Upper lobe of right lung (tissue), 1 donor: Measurements from ENCODE around the gene ITGA2B. TPM values are rescaled to one million over a fixed set of nuclear protein-coding genes. Genes with fewer than 3 reads are reported as not detected.

ENCODE experiments used
- ATAC-seq: fragments of 200-7000 bp; cut with Tn5 transposase; one replicate; pipeline ENCODE4 v1.9.1; 2020; ENCODE audit warnings: mild to moderate bottlenecking, moderate library complexity
- DNase-seq: peaks from one replicate; pipeline ENCODE4 v3.0.0-alpha.2; 2020
- H3K27ac ChIP-seq: fragments of 200-600 bp; one replicate; pipeline ENCODE4 v1.8.0; 2022
- H3K27me3 ChIP-seq: fragments of 200-600 bp; one replicate; pipeline ENCODE4 v1.8.0; 2022; ENCODE audit warnings: mild to moderate bottlenecking
- H3K36me3 ChIP-seq: fragments of 200-600 bp; one replicate; pipeline ENCODE4 v1.8.0; 2022
- H3K4me1 ChIP-seq: fragments of 200-600 bp; one replicate; pipeline ENCODE4 v1.8.0; 2022
- H3K4me3 ChIP-seq: fragments of 200-600 bp; one replicate; pipeline ENCODE4 v1.8.0; 2022; ENCODE audit warnings: mild to moderate bottlenecking
- H3K9me3 ChIP-seq: fragments of 200-600 bp; one replicate; pipeline ENCODE4 v1.8.0; 2022
- intact Hi-C: fragments of 100-400 bp; cut with DNase I; formaldehyde crosslinking; loops from one replicate; pipeline ENCODE4 v1.11.0; 2022
- total RNA-seq: library from RNA; stranded (reverse); fragmentation: NEBNext Ultra II Directional; extraction: Animal tissue kit (Norgen Biotek cat#: 25700); gene quantifications from one replicate; pipeline ENCODE4 v1.2.1, GENCODE V29; 2021
- TF ChIP-seq, protein P1 (sequence below): fragments of 200-600 bp; IDR thresholded peaks from one replicate; pipeline ENCODE4 v1.8.0; 2022; ENCODE audit warnings: antibody characterized with exemption
- donor health status: DM: no; HTN: yes; CAD: no; lungs with severe emphysema.

ITGA2B gene
- total RNA-seq, 1 donor from 2014 or later: 4.6 TPM

DNA sequence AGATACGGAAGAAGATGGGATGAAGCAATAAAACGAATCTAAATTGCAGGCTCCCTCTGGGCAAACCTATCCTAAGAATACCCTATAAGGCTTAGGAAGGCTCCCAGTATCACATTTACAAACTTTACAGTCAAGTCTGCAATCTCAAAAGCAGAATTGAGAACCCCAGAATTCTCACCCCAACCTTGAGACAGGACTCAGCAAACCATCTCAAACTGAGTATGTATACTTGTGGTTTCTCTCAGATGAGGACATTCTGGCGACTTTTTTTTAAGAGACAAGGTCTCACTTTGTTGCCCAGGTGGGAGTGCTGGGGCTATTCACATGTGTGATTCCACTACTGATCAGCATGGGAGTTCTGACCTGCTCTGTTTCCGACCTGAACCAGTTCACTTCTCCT is 19.3 kb upstream of the ITGA2B start:
- no peak overlapping the region for H3K4me3 ChIP-seq
- H3K4me1 ChIP-seq: no peaks in the 10 kb centered on the region
- ATAC-seq: no peak
- intact Hi-C loops: no loop called here
- no peak overlapping the region for H3K27ac ChIP-seq
- no peaks in the 10 kb centered on the region for H3K27me3 ChIP-seq
- peaks cover 22% of the 10 kb centered on the region for H3K36me3 ChIP-seq
- no peaks in the 10 kb centered on the region for H3K9me3 ChIP-seq
- no peak for DNase-seq
- TF ChIP-seq, protein P1, sequence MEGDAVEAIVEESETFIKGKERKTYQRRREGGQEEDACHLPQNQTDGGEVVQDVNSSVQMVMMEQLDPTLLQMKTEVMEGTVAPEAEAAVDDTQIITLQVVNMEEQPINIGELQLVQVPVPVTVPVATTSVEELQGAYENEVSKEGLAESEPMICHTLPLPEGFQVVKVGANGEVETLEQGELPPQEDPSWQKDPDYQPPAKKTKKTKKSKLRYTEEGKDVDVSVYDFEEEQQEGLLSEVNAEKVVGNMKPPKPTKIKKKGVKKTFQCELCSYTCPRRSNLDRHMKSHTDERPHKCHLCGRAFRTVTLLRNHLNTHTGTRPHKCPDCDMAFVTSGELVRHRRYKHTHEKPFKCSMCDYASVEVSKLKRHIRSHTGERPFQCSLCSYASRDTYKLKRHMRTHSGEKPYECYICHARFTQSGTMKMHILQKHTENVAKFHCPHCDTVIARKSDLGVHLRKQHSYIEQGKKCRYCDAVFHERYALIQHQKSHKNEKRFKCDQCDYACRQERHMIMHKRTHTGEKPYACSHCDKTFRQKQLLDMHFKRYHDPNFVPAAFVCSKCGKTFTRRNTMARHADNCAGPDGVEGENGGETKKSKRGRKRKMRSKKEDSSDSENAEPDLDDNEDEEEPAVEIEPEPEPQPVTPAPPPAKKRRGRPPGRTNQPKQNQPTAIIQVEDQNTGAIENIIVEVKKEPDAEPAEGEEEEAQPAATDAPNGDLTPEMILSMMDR: no peak

DNA sequence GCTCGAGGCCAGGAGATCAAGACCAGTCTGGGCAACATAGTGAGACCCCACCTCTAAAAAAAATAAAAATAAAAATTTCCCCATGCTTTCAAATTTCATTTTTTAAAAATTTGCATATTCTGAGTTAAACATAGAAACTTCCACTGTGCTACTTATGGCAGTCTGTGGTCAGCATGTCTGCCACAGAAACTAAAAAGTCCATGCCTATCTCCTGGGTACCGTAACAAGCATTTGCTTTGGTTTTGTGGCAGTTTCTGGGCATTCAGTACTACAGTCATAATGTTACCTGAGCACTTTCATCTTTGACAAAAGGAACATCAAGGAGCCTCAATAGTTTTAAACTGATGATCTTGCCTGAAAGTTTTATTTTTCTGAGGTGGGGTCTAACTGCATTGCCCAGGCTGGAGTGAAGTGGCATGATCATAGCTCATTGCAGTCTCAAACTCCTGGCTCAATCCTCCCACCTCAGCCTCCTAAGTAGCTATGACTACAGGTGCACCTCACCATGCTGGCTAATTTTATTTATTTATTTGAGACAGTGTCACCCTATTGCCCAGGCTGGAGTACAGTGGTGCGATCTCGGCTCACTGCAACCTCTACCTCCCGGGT is 13.2 kb upstream of the ITGA2B start:
- peaks cover 75% of the 10 kb centered on the region for H3K36me3 ChIP-seq
- TF ChIP-seq, protein P1: no peak
- intact Hi-C loops: no loop called here
- no peak overlapping the region for H3K4me3 ChIP-seq
- H3K9me3 ChIP-seq: no peaks in the 10 kb centered on the region
- no peak for DNase-seq
- no peaks in the 10 kb centered on the region for H3K4me1 ChIP-seq
- no peak for ATAC-seq
- no peaks in the 10 kb centered on the region for H3K27me3 ChIP-seq
- H3K27ac ChIP-seq: no peak overlapping the region

DNA sequence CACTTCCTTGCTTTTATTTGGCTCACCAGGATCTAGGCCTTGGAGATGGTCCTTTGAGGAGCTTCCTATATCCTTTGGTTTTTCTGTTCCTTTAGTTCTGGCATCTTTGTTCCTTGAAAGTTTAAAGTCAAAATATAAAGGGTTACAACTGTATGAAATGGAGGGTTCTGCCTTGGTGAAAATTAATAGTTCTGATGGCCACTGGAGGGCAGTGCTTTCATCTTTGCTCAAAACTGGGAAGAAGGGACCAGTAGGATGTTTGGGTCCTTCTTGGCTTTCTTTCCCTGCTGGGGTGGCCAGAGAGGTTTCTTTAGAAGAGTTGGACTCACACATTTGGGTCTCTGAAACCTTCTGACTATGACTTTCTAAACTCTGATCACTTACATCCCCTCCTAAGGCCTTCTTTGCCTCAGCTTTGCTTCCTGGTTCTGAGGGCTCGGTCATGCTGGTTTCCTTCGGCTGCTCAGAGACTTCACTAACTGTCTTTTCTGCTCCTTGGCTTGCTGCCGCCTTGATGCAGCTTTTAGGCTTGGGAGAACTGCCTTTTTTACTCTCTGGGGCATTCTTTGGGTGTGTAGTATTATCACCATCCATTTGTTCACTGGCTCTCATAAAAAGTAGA is 10.9 kb upstream of the ITGA2B start:
- ATAC-seq (peak; percentile 46), DNase-seq (no peak)
- intact Hi-C loops: no loop called here
- Histone ChIP-seq H3K4me1 (no peaks in the 10 kb centered on the region), H3K27ac (no peak overlapping the region), H3K36me3 (peaks cover 75% of the 10 kb centered on the region), H3K9me3 (no peaks in the 10 kb centered on the region), H3K27me3 (no peaks in the 10 kb centered on the region), H3K4me3 (no peak overlapping the region)
- TF ChIP-seq, protein P1: peak; percentile 32

DNA sequence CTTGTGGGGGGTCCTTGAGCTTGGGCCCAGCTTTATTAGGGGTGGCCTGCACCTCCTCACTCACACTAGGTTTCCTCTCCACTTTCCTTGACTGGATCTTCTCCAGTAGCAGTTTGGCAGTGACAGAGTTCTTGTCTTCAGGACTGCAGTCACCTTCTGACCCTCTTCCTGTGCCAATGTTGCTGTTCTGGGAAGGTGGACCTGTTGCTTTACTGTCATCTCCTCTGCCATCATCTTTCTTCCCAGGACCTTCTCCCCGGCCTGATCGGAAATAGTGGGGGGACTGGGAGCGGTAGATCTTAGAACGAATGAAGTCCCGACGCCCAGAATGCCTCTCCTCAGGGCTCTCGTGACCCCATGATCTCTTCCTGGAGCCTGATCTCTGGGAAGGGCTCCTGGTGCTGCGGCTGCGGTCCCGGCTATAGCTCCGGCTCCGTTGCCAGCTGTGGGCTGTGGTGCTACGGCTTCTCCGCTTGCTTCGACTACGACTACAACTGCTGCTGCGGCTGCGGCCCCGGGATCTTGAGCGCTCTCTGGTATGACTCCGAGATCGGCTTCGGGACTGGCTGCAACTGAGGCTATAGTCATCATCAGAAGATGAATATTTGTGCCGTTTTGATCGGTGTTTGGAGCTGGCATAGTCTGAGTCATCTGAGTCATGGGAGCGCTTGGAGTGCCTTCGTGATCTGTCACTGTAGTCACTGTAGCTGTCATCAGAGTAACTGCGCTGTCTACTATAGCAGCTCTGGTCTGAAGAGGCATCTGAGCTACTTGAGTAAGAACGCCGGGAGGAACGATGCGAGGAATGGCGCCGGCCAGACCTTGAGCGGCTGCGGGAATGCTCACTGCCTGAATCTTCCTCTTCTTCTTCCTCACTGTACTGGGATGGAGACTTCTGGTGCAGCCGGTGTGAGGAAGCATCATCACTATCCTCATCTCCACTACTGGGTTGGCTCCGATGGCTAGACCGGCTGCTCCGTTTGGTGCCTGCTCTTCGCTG is 9.5 kb upstream of the ITGA2B start:
- ATAC-seq (peak; percentile 18), DNase-seq (no peak)
- no peaks in the 10 kb centered on the region for H3K9me3 ChIP-seq
- H3K27ac ChIP-seq: no peak overlapping the region
- H3K27me3 ChIP-seq: no peaks in the 10 kb centered on the region
- no peaks in the 10 kb centered on the region for H3K4me1 ChIP-seq
- TF ChIP-seq, protein P1: no peak
- intact Hi-C loops: no loop called here
- H3K36me3 ChIP-seq: peaks cover 63% of the 10 kb centered on the region
- no peak overlapping the region for H3K4me3 ChIP-seq

DNA sequence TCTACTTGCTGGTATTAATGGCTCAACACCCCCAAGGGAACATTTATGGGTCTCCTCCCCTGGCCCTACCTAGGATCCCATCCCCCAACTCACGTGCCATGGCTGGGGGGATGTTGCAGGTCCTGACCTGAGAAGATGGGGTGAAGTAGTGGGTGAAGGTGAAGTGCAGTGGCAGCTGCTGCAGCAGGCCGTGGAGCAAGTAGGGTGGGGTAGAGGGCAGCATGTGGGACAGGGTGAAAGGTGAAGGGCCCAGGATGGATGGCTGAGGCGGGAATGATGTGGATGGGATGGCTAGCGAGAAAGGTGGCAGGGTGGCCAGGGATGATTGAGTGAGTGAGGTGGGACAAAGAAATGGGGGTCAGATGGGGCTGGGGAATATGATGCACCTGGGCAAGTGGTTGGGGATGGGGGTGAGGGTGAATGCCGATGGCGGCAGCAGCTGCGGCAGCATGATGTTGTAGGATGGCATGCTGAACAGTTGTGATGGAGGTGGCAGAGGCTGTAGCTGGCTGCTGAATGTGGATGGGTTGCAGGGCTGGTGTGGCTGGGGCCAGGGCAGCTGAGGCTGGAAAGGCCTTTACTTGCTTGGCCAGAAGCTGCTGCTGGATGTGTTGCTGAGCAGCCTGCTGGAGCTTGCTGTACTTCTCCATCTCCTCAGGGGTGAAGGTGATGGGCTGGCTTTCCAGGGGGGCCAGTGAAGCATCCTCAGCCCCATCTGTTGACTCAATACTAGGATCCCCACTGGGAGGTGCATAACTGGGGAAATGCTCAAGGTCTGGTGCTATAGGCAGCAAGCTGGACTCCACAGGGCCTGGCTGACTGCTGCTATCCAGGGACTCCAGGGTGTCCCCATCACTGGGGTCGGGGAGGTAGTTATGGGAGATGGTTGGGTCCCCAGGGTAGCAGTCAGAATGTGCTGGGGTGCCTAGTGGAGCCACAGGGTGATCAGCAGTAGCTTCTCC is 8.3 kb upstream of the ITGA2B start:
- no peaks in the 10 kb centered on the region for H3K27me3 ChIP-seq
- TF ChIP-seq, protein P1: no peak
- H3K9me3 ChIP-seq: no peaks in the 10 kb centered on the region
- H3K4me1 ChIP-seq: no peaks in the 10 kb centered on the region
- intact Hi-C loops: no loop called here
- DNase-seq (no peak), ATAC-seq (no peak)
- no peak overlapping the region for H3K4me3 ChIP-seq
- no peak overlapping the region for H3K27ac ChIP-seq
- H3K36me3 ChIP-seq: peaks cover 53% of the 10 kb centered on the region
